ENCODE results near the gene ANKRD33B. TPM values are rescaled to one million over a fixed set of nuclear protein-coding genes. Genes with fewer than 3 reads are reported as not detected.

Gene ANKRD33B
- polyA plus RNA-seq, 1 experiment = 4.8 TPM

- no peaks in the 10 kb centered on the region for H3K27me3 ChIP-seq (ENCODE audit: control insufficient read depth, insufficient read depth, low read length)
- DNase-seq (ENCODE audit: low read depth, low spot score) = no peak
- no peak overlapping the region for H3K4me3 ChIP-seq (ENCODE audit: low read depth, low read length)
- no peak overlapping the region for H3K27ac ChIP-seq (ENCODE audit: low read depth, low read length)
- H3K9me3 ChIP-seq (ENCODE audit: control insufficient read depth, insufficient read depth, low read length) = no peaks in the 10 kb centered on the region
- CTCF ChIA-PET = interaction anchor here (1.2 kb wide), 1 partner anchor 8 kb away, joined by 4 read pairs; no protein-coding TSS in a partner anchor
- POLR2A ChIA-PET = no interaction called here
- TF ChIP-seq CTCF (IDR thresholded peaks at IDR 0.05; ENCODE audit: low read depth, low read length) = no peak
Measured at GRCh38 chr5:10705747-10706146, 141.9 kb downstream of the ANKRD33B start.

- Histone ChIP-seq H3K4me3 (ENCODE audit: low read depth, low read length) (no peak overlapping the region), H3K27ac (ENCODE audit: low read depth, low read length) (no peak overlapping the region), H3K27me3 (ENCODE audit: control insufficient read depth, insufficient read depth, low read length) (no peaks in the 10 kb centered on the region), H3K9me3 (ENCODE audit: control insufficient read depth, insufficient read depth, low read length) (no peaks in the 10 kb centered on the region)
- ChIA-PET CTCF (interaction anchor here (1.2 kb wide), 1 partner anchor 8 kb away, joined by 4 read pairs; no protein-coding TSS in a partner anchor), POLR2A (no interaction called here)
- no peak for TF ChIP-seq CTCF (IDR thresholded peaks at IDR 0.05; ENCODE audit: low read depth, low read length)
- DNase-seq (ENCODE audit: low read depth, low spot score) = no peak
Measured at GRCh38 chr5:10706326-10706725, 142.5 kb downstream of the ANKRD33B start.

Small RNA genes lying within 50 kb of the gene (small RNA-seq; reads per million reads assigned to genes)
- gene AC012629.4 (ENCODE audit: insufficient read length, low read depth) = not detected
- gene AC112200.1 (ENCODE audit: insufficient read length, low read depth) = not detected

Other genes starting within 250 kb of the ANKRD33B start
- gene MARCHF6, start 210.4 kb upstream of the ANKRD33B start, polyA plus RNA-seq (2011; rRNA removed) = 102 and 136 TPM in 2 replicates
- gene ROPN1L, start 122.2 kb upstream of the ANKRD33B start, polyA plus RNA-seq (2011; rRNA removed) = 0.24 and 0.29 TPM in 2 replicates
- 117 and 179 TPM in 2 replicates for gene DAP, start 197.2 kb downstream of the ANKRD33B start, polyA plus RNA-seq (2011; rRNA removed)

All from AG04450 (cell line).